Liver (tissue), 9 donors: ENCODE results near the gene FIBCD1. TPM values are rescaled to one million over a fixed set of nuclear protein-coding genes. Genes with fewer than 3 reads are reported as not detected.

ENCODE experiments used
- DNase-seq: peaks from one replicate; pipeline ENCODE4 v3.0.0-alpha.2; 2017; ENCODE audit warnings: low spot score
- H3K27ac ChIP-seq, 2 donors: one replicate each; pipeline ENCODE4 v1.7.0; 2013; ENCODE audit warnings: inconsistent platforms in 2 of 2, low read length in 2 of 2, control low read depth in 1 of 2, low read depth in 1 of 2, mild to moderate bottlenecking in 1 of 2
- H3K27me3 ChIP-seq, 4 donors: one replicate each; pipeline versions ENCODE4 v1.6.1 to v1.7.0; 2013; ENCODE audit warnings: low read length in 3 of 4, inconsistent platforms in 1 of 4, mild to moderate bottlenecking in 1 of 4, moderate library complexity in 1 of 4; ENCODE audit not compliant: control insufficient read depth in 4 of 4, insufficient read depth in 4 of 4
- H3K36me3 ChIP-seq, 4 donors: one replicate each; pipeline versions ENCODE4 v1.6.1 to v1.7.0; 2013; ENCODE audit warnings: low read length in 3 of 4, mild to moderate bottlenecking in 3 of 4, low read depth in 1 of 4, moderate library complexity in 1 of 4; ENCODE audit not compliant: control insufficient read depth in 4 of 4, insufficient read depth in 3 of 4
- H3K4me1 ChIP-seq, 4 donors: one replicate each; pipeline versions ENCODE4 v1.6.1 to v1.7.0; 2013; ENCODE audit warnings: low read length in 3 of 4, mild to moderate bottlenecking in 3 of 4, moderate library complexity in 1 of 4; ENCODE audit not compliant: control insufficient read depth in 4 of 4, insufficient read depth in 4 of 4
- H3K4me3 ChIP-seq, 3 donors: one replicate each; pipeline versions ENCODE4 v1.6.1 to v1.7.0; 2013; ENCODE audit warnings: low read length in 3 of 3, control low read depth in 1 of 3, low read depth in 1 of 3, mild to moderate bottlenecking in 1 of 3
- H3K9ac ChIP-seq, 2 donors: one replicate each; pipeline ENCODE4 v1.7.0; 2013; ENCODE audit warnings: low read length in 2 of 2, mild to moderate bottlenecking in 2 of 2, moderate library complexity in 2 of 2, control low read depth in 1 of 2, low read depth in 1 of 2
- H3K9me3 ChIP-seq, 4 donors: one replicate each; pipeline versions ENCODE4 v1.6.1 to v1.7.0; 2013; ENCODE audit warnings: low read length in 3 of 4; ENCODE audit not compliant: control insufficient read depth in 4 of 4
- EGR1 ChIP-seq, 2 donors: IDR thresholded peaks; 2 replicates each; pipeline ENCODE4 v1.6.1; 2016 to 2018; ENCODE audit warnings: antibody characterized with exemption in 2 of 2, low read depth in 2 of 2
- FOXA1 ChIP-seq: IDR thresholded peaks from 2 replicates; pipeline ENCODE4 v1.6.1; 2016; ENCODE audit warnings: antibody characterized with exemption
- FOXA2 ChIP-seq: IDR thresholded peaks from 2 replicates; pipeline ENCODE4 v1.6.1; 2016; ENCODE audit warnings: antibody characterized with exemption
- GABPA ChIP-seq, 2 donors: IDR thresholded peaks in 1 of 2; conservative IDR thresholded peaks in 1 of 2; 2 replicates each; pipeline ENCODE4 v1.6.1; 2016; ENCODE audit warnings: antibody characterized with exemption in 2 of 2, mild to moderate bottlenecking in 1 of 2, moderate library complexity in 1 of 2
- HNF4A ChIP-seq, 2 donors: conservative IDR thresholded peaks; 2 replicates each; pipeline ENCODE4 v1.6.1; 2016; ENCODE audit warnings: antibody characterized with exemption in 2 of 2, mild to moderate bottlenecking in 2 of 2
- HNF4G ChIP-seq: IDR thresholded peaks from 2 replicates; pipeline ENCODE4 v1.6.1; 2016; ENCODE audit warnings: antibody characterized with exemption
- JUND ChIP-seq, 2 donors: IDR thresholded peaks; 2 replicates each; pipeline ENCODE4 v1.6.1; 2016; ENCODE audit warnings: antibody characterized with exemption in 2 of 2
- NR2F2 ChIP-seq: IDR thresholded peaks from 2 replicates; pipeline ENCODE4 v1.6.1; 2016; ENCODE audit warnings: antibody characterized with exemption
- RAD21 ChIP-seq, 2 donors: IDR thresholded peaks; 2 replicates each; pipeline ENCODE4 v1.6.1; 2016; ENCODE audit warnings: antibody characterized with exemption in 2 of 2, mild to moderate bottlenecking in 2 of 2
- RXRA ChIP-seq, 2 donors: IDR thresholded peaks; 2 replicates each; pipeline ENCODE4 v1.6.1; 2017 to 2018; ENCODE audit warnings: antibody characterized with exemption in 2 of 2, mild to moderate bottlenecking in 1 of 2
- SP1 ChIP-seq: IDR thresholded peaks from 2 replicates; pipeline ENCODE4 v1.6.1; 2018; ENCODE audit warnings: antibody characterized with exemption, mild to moderate bottlenecking
- TAF1 ChIP-seq: conservative IDR thresholded peaks from 2 replicates; pipeline ENCODE4 v1.6.1; 2016; ENCODE audit warnings: antibody characterized with exemption, mild to moderate bottlenecking
- YY1 ChIP-seq: IDR thresholded peaks from 2 replicates; pipeline ENCODE4 v1.6.1; 2016; ENCODE audit warnings: antibody characterized with exemption, mild to moderate bottlenecking
- WGBS: extraction: QIAGEN DNeasy Blood & Tissue Kit; methylation state at CpG from one replicate; pipeline ENCODE4 v1.1.7; 2013; 5-methylcytosine and 5-hydroxymethylcytosine counted together
- polyA plus RNA-seq, 2 donors: library from polyadenylated mRNA; stranded (reverse) in 1 of 2; unstranded in 1 of 2; fragments of 200-250 nt in 1 of 2; fragments of >200 nt in 1 of 2; fragmentation: Nextera tagmentation in 1 of 2; extraction: Ambion mirVana in 1 of 2; gene quantifications; one replicate each; pipeline versions ENCODE4 v1.2.1 to v1.2.3, GENCODE V29; 2013 to 2015
- total RNA-seq, 2 donors: library from RNA; depleted of rRNA; stranded (reverse); fragments of >200 nt; gene quantifications; one replicate each; pipeline ENCODE4 v1.2.3, GENCODE V29; 2014
- TF ChIP-seq, protein P1 (sequence below): fragments of 150-350 bp; IDR thresholded peaks from 2 replicates; pipeline ENCODE4 v1.5.1; 2017; ENCODE audit warnings: improper control_type of control experiment, low read depth, low read length; ENCODE audit not compliant: missing input control
- TF ChIP-seq, protein P2 (sequence below): IDR thresholded peaks from 2 replicates; pipeline ENCODE4 v1.6.1; 2016; ENCODE audit warnings: antibody characterized with exemption, mild to moderate bottlenecking
- TF ChIP-seq, protein P3 (sequence below): IDR thresholded peaks from 2 replicates; pipeline ENCODE4 v1.6.1; 2016; ENCODE audit warnings: antibody characterized with exemption
- TF ChIP-seq, protein P4 (sequence below): IDR thresholded peaks from 2 replicates; pipeline ENCODE4 v1.6.1; 2016; ENCODE audit warnings: antibody characterized with exemption
- donor health status: healthy.
- donor health status: healthy.
- donor health status: healthy.
- donor health status: healthy.
- donor health status: healthy.

The FIBCD1 gene
- total and polyA plus RNA-seq, 4 donors: not detected

DNA sequence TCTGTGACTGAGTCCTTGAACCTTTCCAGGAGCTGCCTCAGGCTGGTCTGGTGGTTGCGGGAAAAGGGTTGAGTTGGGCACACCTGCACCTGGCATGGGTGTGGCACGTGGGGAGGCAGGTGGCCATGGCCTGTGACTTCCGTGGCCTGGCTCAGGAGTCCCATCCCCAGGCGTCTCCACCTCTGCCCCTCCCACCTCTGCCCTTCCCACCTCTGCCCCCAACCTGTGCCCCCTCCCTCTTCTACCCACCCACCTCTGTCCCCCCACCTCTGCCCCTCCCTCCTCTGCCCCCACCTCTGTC, 40.5 kb downstream of the FIBCD1 start:
- H3K27ac ChIP-seq: no peak overlapping the region
- no peak overlapping the region for H3K9ac ChIP-seq
- no peak for TF ChIP-seq RAD21 (IDR thresholded peaks at IDR 0.05)
- TF ChIP-seq FOXA2: no peak
- TF ChIP-seq NR2F2: no peak
- TF ChIP-seq JUND (IDR thresholded peaks at IDR 0.05): no peak
- TF ChIP-seq, protein P1, sequence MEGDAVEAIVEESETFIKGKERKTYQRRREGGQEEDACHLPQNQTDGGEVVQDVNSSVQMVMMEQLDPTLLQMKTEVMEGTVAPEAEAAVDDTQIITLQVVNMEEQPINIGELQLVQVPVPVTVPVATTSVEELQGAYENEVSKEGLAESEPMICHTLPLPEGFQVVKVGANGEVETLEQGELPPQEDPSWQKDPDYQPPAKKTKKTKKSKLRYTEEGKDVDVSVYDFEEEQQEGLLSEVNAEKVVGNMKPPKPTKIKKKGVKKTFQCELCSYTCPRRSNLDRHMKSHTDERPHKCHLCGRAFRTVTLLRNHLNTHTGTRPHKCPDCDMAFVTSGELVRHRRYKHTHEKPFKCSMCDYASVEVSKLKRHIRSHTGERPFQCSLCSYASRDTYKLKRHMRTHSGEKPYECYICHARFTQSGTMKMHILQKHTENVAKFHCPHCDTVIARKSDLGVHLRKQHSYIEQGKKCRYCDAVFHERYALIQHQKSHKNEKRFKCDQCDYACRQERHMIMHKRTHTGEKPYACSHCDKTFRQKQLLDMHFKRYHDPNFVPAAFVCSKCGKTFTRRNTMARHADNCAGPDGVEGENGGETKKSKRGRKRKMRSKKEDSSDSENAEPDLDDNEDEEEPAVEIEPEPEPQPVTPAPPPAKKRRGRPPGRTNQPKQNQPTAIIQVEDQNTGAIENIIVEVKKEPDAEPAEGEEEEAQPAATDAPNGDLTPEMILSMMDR: no peak
- no peaks in the 10 kb centered on the region for H3K4me1 ChIP-seq
- no peak overlapping the region for H3K4me3 ChIP-seq
- no peaks in the 10 kb centered on the region for H3K9me3 ChIP-seq
- no peak for DNase-seq
- no peaks in the 10 kb centered on the region for H3K27me3 ChIP-seq
- no peaks in the 10 kb centered on the region for H3K36me3 ChIP-seq
- WGBS: 64% methylated on average over 4 of the region's 4 CpGs

DNA sequence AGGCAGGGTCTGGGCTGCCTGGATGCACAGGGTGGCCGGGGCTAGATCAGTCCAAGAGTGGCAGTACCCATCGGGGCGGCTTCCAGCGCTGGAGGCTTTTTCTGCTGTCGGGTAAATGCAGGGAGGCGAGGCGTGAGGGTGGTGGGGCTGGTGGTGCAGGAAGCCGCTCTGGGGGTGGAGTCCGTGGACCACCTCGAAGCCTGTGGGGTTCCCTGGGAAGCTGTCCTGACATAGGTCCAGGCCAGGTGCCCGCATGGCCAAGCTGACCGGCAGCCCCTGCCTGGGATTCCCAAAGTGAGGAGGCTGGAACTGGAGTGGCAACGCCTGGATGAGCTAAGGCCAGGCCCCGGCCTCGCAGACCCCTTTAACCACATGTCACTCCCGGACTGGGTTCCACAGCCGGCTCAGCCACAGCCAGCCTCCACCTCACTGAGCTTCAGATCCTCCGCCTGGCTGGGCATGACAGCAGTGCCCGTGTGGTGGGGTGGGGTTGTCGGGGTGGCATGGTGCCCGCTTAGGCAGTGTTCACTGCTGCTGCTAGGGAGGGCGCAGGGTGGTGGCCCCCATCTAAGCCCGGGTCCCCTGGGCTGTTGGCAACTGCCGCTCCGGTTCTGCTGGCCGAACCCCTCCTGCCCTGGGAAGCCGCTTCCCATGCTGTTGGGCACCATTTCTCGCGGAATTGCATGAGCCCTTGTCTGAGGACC, 41.0 kb downstream of the FIBCD1 start:
- TF ChIP-seq YY1 (no peak), RXRA (IDR thresholded peaks at IDR 0.05) (no peak), JUND (IDR thresholded peaks at IDR 0.05) (no peak), GABPA (IDR thresholded peaks at IDR 0.05 in 1 of 2, conservative IDR thresholded peaks at IDR 0.05 in 1 of 2) (no peak)
- DNase-seq: no peak
- 76% methylated on average over 29 of the region's 29 CpGs for WGBS

DNA sequence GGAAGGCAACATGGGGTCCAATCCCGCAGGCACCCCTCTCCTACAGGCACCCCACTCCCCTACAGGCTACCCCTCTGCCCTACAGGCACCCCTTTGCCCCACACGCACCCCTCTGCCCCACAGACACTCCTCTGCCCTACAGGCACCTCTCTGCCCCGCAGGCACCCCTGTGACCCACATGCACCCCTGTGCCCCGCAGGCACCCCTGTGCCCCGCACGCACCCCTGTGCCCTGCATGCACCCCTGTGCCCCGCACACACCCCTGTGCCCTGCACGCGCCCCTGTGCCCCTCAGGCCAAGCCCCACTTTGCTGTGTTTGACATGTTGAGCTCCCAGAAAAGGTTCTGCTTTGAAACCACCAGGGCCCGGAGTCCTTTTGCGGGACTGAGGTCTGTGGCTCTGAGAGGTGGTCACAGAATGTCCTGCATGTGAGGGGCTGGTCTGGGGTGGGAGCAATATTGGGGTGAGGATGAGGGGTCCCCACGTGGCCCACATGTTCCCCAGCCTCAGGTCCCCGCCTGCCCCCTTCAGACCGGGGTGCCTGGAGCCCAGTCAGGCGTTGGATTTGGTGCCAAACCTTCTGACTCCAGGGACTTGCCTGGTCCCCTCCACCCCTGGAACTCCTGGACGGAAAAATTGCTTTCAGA, 41.8 kb downstream of the FIBCD1 start:
- WGBS: 76% methylated on average over 16 of the region's 16 CpGs
- DNase-seq: no peak
- H3K4me1 ChIP-seq: no peaks in the 10 kb centered on the region
- TF ChIP-seq, protein P2, sequence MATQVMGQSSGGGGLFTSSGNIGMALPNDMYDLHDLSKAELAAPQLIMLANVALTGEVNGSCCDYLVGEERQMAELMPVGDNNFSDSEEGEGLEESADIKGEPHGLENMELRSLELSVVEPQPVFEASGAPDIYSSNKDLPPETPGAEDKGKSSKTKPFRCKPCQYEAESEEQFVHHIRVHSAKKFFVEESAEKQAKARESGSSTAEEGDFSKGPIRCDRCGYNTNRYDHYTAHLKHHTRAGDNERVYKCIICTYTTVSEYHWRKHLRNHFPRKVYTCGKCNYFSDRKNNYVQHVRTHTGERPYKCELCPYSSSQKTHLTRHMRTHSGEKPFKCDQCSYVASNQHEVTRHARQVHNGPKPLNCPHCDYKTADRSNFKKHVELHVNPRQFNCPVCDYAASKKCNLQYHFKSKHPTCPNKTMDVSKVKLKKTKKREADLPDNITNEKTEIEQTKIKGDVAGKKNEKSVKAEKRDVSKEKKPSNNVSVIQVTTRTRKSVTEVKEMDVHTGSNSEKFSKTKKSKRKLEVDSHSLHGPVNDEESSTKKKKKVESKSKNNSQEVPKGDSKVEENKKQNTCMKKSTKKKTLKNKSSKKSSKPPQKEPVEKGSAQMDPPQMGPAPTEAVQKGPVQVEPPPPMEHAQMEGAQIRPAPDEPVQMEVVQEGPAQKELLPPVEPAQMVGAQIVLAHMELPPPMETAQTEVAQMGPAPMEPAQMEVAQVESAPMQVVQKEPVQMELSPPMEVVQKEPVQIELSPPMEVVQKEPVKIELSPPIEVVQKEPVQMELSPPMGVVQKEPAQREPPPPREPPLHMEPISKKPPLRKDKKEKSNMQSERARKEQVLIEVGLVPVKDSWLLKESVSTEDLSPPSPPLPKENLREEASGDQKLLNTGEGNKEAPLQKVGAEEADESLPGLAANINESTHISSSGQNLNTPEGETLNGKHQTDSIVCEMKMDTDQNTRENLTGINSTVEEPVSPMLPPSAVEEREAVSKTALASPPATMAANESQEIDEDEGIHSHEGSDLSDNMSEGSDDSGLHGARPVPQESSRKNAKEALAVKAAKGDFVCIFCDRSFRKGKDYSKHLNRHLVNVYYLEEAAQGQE: no peak
- TF ChIP-seq HNF4G (no peak), YY1 (no peak), NR2F2 (no peak), GABPA (IDR thresholded peaks at IDR 0.05 in 1 of 2, conservative IDR thresholded peaks at IDR 0.05 in 1 of 2) (no peak), HNF4A (conservative IDR thresholded peaks at IDR 0.05) (no peak), FOXA1 (no peak), RXRA (IDR thresholded peaks at IDR 0.05) (no peak), EGR1 (IDR thresholded peaks at IDR 0.05; ENCODE audit: low read depth in 2 of 2) (no peak), SP1 (no peak), JUND (IDR thresholded peaks at IDR 0.05) (no peak), TAF1 (no peak), RAD21 (IDR thresholded peaks at IDR 0.05) (no peak)
- TF ChIP-seq, protein P3, sequence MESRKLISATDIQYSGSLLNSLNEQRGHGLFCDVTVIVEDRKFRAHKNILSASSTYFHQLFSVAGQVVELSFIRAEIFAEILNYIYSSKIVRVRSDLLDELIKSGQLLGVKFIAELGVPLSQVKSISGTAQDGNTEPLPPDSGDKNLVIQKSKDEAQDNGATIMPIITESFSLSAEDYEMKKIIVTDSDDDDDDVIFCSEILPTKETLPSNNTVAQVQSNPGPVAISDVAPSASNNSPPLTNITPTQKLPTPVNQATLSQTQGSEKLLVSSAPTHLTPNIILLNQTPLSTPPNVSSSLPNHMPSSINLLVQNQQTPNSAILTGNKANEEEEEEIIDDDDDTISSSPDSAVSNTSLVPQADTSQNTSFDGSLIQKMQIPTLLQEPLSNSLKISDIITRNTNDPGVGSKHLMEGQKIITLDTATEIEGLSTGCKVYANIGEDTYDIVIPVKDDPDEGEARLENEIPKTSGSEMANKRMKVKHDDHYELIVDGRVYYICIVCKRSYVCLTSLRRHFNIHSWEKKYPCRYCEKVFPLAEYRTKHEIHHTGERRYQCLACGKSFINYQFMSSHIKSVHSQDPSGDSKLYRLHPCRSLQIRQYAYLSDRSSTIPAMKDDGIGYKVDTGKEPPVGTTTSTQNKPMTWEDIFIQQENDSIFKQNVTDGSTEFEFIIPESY: no peak
- TF ChIP-seq, protein P1: no peak
- TF ChIP-seq, protein P4, sequence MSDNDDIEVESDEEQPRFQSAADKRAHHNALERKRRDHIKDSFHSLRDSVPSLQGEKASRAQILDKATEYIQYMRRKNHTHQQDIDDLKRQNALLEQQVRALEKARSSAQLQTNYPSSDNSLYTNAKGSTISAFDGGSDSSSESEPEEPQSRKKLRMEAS: no peak

More for the DNA sequence above, 41.0 kb downstream of the FIBCD1 start:
- Histone ChIP-seq H3K36me3 (no peaks in the 10 kb centered on the region), H3K4me1 (no peaks in the 10 kb centered on the region), H3K27ac (no peak overlapping the region), H3K4me3 (no peak overlapping the region), H3K27me3 (no peaks in the 10 kb centered on the region), H3K9me3 (no peaks in the 10 kb centered on the region), H3K9ac (no peak overlapping the region)

More for the DNA sequence above, 41.8 kb downstream of the FIBCD1 start:
- Histone ChIP-seq H3K9me3 (no peaks in the 10 kb centered on the region), H3K9ac (no peak overlapping the region), H3K4me3 (no peak overlapping the region), H3K27ac (no peak overlapping the region), H3K27me3 (no peaks in the 10 kb centered on the region), H3K36me3 (peaks cover 0 to 2% (median 0%) of the 10 kb centered on the region in 4 donors)
